NOMO-1 treated with DMSO at 0.1 percent for 48 hours (cell line): ENCODE measurements around the gene TAS2R1.
"Not testable (repeated sequence)": the region's sequence is repeated elsewhere in the genome, so short reads cannot be mapped to it uniquely, and the experiment has no call there.

Source experiments
- DNase-seq: peaks from one replicate; lab custom pipeline; 2025; ENCODE audit not compliant: unreplicated experiment; lab: John Stamatoyannopoulos, UW

Gene TAS2R1

GRCh38 chr5:9623661-9624060 is 6.5 kb downstream of the TAS2R1 start:
- DNase-seq: no peak

- no peak for DNase-seq
These were observed 7.2 kb downstream of the TAS2R1 start for GRCh38 chr5:9622971-9623421.

GRCh38 chr5:9621379-9621903 is 8.7 kb downstream of the TAS2R1 start:
- DNase-seq: no peak

- no peak for DNase-seq
These were observed 10.6 kb downstream of the TAS2R1 start for GRCh38 chr5:9619331-9620092.

- no peak for DNase-seq
These were observed 12.2 kb downstream of the TAS2R1 start for GRCh38 chr5:9617739-9618504.

- no peak for DNase-seq
These were observed 12.9 kb downstream of the TAS2R1 start for GRCh38 chr5:9617221-9617620.

GRCh38 chr5:9615331-9615730 is 14.8 kb downstream of the TAS2R1 start:
- no peak for DNase-seq

- DNase-seq: no peak
These were observed 16.8 kb downstream of the TAS2R1 start for GRCh38 chr5:9613360-9613759.

GRCh38 chr5:9610969-9611368 is 19.2 kb downstream of the TAS2R1 start:
- DNase-seq: no peak

- no peak for DNase-seq
These were observed 19.8 kb downstream of the TAS2R1 start for GRCh38 chr5:9610364-9610763.

- no peak for DNase-seq
These were observed 22.1 kb downstream of the TAS2R1 start for GRCh38 chr5:9608093-9608492.

- no peak for DNase-seq
These were observed 24.9 kb downstream of the TAS2R1 start for GRCh38 chr5:9605041-9605838.

GRCh38 chr5:9604416-9604815 is 25.7 kb downstream of the TAS2R1 start:
- no peak for DNase-seq

- no peak for DNase-seq
These were observed 29.0 kb downstream of the TAS2R1 start for GRCh38 chr5:9601055-9601739.

- no peak for DNase-seq
These were observed 30.8 kb downstream of the TAS2R1 start for GRCh38 chr5:9599391-9599790.

- DNase-seq: not testable (repeated sequence)
These were observed 31.8 kb downstream of the TAS2R1 start for GRCh38 chr5:9598329-9598728.

GRCh38 chr5:9597322-9597721 is 32.8 kb downstream of the TAS2R1 start:
- DNase-seq: not testable (repeated sequence)

GRCh38 chr5:9596824-9597223 is 33.3 kb downstream of the TAS2R1 start:
- DNase-seq: no peak

GRCh38 chr5:9596171-9596780 is 33.9 kb downstream of the TAS2R1 start:
- no peak for DNase-seq

GRCh38 chr5:9594913-9595312 is 35.2 kb downstream of the TAS2R1 start:
- no peak for DNase-seq
